GM12878 (cell line): ENCODE data around the gene NTM. TPM values are rescaled to one million over a fixed set of nuclear protein-coding genes. Genes with fewer than 3 reads are reported as not detected.

Experiments used
- ATAC-seq: fragments of 200-7000 bp; cut with Tn5 transposase; 3 replicates; pipeline ENCODE4 v1.9.1; 2020; ENCODE audit warnings: mild to moderate bottlenecking, moderate library complexity
- BruUV-seq: library from RNA; stranded (reverse); fragments of 400-500 nt; replicated peaks from 2 replicates; lab custom pipeline; 2021; lab: Mats Ljungman, UMichigan
- CTCF ChIA-PET: fragments of 300-600 bp; sonication (Branson Sonifier 250); formaldehyde crosslinking; extraction: SDS; loops from one replicate; lab custom pipeline; 2021; ENCODE audit warnings: inconsistent platforms; lab: Yijun Ruan, JAX
- POLR2A ChIA-PET: fragments of 350-600 bp; formaldehyde crosslinking; extraction: SDS; loops from one replicate; lab custom pipeline; 2021; ENCODE audit warnings: inconsistent platforms; lab: Charles Lee
- RAD21 ChIA-PET: fragments of 300-600 bp; sonication (Branson Sonifier 250); formaldehyde crosslinking; loops from one replicate; lab custom pipeline; 2023; ENCODE audit warnings: antibody characterized with exemption; ENCODE audit not compliant: unreplicated experiment; lab: Charles Lee
- SMC1A ChIA-PET: fragments of 300-600 bp; sonication (Branson Sonifier 250); formaldehyde crosslinking; loops from one replicate; lab custom pipeline; 2023; ENCODE audit not compliant: unreplicated experiment, uncharacterized antibody; lab: Charles Lee
- DNase-seq: peaks from one replicate; pipeline ENCODE4 v3.0.0-alpha.2; 2011; ENCODE audit warnings: low read depth, low spot score
- FAIRE-seq: peaks from 3 replicates; lab custom pipeline; 2011; peaks lifted over from hg19 to GRCh38; lab: Jason Lieb, UNC
- H2AFZ ChIP-seq: 2 replicates; pipeline ENCODE4 v1.6.0; 2011; ENCODE audit warnings: low read depth, low read length, control low read depth; ENCODE audit not compliant: control insufficient read depth
- H3K27ac ChIP-seq: 2 replicates; pipeline ENCODE4 v1.5.1; 2011; ENCODE audit warnings: control low read depth; ENCODE audit not compliant: control insufficient read depth, insufficient read depth
- H3K27me3 ChIP-seq, 2 experiments: replicated peaks in 1 of 2; 2 replicates each; pipeline versions ENCODE4 v1.6.0 to v1.6.1; 2011; ENCODE audit warnings: low read length in 1 of 2; ENCODE audit not compliant: control insufficient read depth in 2 of 2, insufficient read depth in 2 of 2
- H3K36me3 ChIP-seq, 2 experiments: 2 replicates each; pipeline ENCODE4 v1.5.1; 2011; ENCODE audit warnings: low read length in 1 of 2; ENCODE audit not compliant: control insufficient read depth in 2 of 2, insufficient read depth in 2 of 2
- H3K4me1 ChIP-seq: 2 replicates; pipeline ENCODE4 v1.6.1; 2011; ENCODE audit warnings: mild to moderate bottlenecking, low read length, moderate library complexity, mixed read lengths; ENCODE audit not compliant: control insufficient read depth, insufficient read depth
- H3K4me2 ChIP-seq: 2 replicates; pipeline ENCODE4 v1.6.0; 2011; ENCODE audit warnings: control low read depth; ENCODE audit not compliant: control insufficient read depth, insufficient read depth
- H3K4me3 ChIP-seq: fragments of 200-600 bp; sonication (generic); 2 replicates; pipeline ENCODE4 v1.5.1; 2016
- H3K79me2 ChIP-seq: 2 replicates; pipeline ENCODE4 v1.6.0; 2011; ENCODE audit warnings: low read length; ENCODE audit not compliant: control insufficient read depth, insufficient read depth
- H3K9ac ChIP-seq: 2 replicates; pipeline ENCODE4 v1.8.0; 2011; ENCODE audit warnings: low read length, control low read depth, mixed read lengths; ENCODE audit not compliant: control insufficient read depth, insufficient read depth
- H3K9me3 ChIP-seq: replicated peaks from 3 replicates; pipeline ENCODE4 v1.5.1; 2011; ENCODE audit warnings: mild to moderate bottlenecking, low read length; ENCODE audit not compliant: control insufficient read depth, insufficient read depth
- H4K20me1 ChIP-seq: 2 replicates; pipeline ENCODE4 v1.6.0; 2011; ENCODE audit not compliant: control insufficient read depth, insufficient read depth
- EGR1 ChIP-seq, 2 experiments: IDR thresholded peaks; 1 replicate in 1 of 2; 2 replicates in 1 of 2; pipeline ENCODE4 v1.6.1; 2011 to 2012; ENCODE audit warnings: low read depth in 2 of 2, low read length in 2 of 2, borderline replicate concordance in 1 of 2, mild to moderate bottlenecking in 1 of 2, moderate library complexity in 1 of 2
- HCFC1 ChIP-seq: fragments of 150-350 bp; IDR thresholded peaks from 2 replicates; pipeline ENCODE4 v1.6.1; 2014; ENCODE audit warnings: low read length
- LARP7 ChIP-seq: fragments of 450-650 bp; IDR thresholded peaks from 2 replicates; pipeline ENCODE4 v1.6.1; 2017; ENCODE audit warnings: mild to moderate bottlenecking
- MEF2B ChIP-seq: fragments of 450-650 bp; IDR thresholded peaks from 2 replicates; pipeline ENCODE4 v1.6.1; 2018; ENCODE audit warnings: mild to moderate bottlenecking, moderate library complexity; ENCODE audit not compliant: partially characterized antibody, poor library complexity, severe bottlenecking
- NFYB ChIP-seq: IDR thresholded peaks from 2 replicates; pipeline ENCODE4 v1.6.1; 2011; ENCODE audit warnings: low read depth, mild to moderate bottlenecking, low read length, improper control_type of control experiment, moderate library complexity; ENCODE audit not compliant: insufficient read depth
- TAF1 ChIP-seq: IDR thresholded peaks from 2 replicates; pipeline ENCODE4 v1.6.1; 2011; ENCODE audit warnings: mild to moderate bottlenecking, low read depth, low read length, borderline replicate concordance
- WGBS: methylation state at CpG from one replicate; pipeline ENCODE4 v1.1.6; 2016; ENCODE audit warnings: low lambda C conversion rate; ENCODE audit not compliant: insufficient replicate concordance, insufficient coverage; ENCODE audit errors: missing lambda C conversion rate; 5-methylcytosine and 5-hydroxymethylcytosine counted together
- in situ Hi-C: fragments of 300-500 bp; cut with MboI; formaldehyde crosslinking; loops from 9 replicates; pipeline ENCODE4 v1.14.3; 2018; ENCODE audit warnings: mixed read lengths
- intact Hi-C: fragments of 100-400 bp; cut with micrococcal nuclease; formaldehyde crosslinking; loops from one replicate; pipeline ENCODE4 v1.14.2; 2022; ENCODE audit not compliant: unreplicated experiment
- polyA plus RNA-seq, 11 experiments: library from polyadenylated mRNA; depleted of rRNA in 4 of 11; unstranded in 6 of 11; stranded (reverse) in 5 of 11; fragments of >200 nt; fragmentation: Nextera tagmentation in 4 of 11; fragmentation: Illumina TruSeq in 1 of 11; extraction: Ambion mirVana in 4 of 11; extraction: Trizol in 1 of 11; gene quantifications; 1 replicate in 1 of 11; 2 replicates in 10 of 11; pipeline versions ENCODE4 v1.2.1 to v1.2.3, GENCODE V29; 2011 to 2016; ENCODE audit warnings: inconsistent platforms in 2 of 11, missing spikeins in 2 of 11, low read depth in 1 of 11
- total RNA-seq, 4 experiments: library from RNA; depleted of rRNA in 3 of 4; stranded (reverse); fragments of >200 nt in 3 of 4; fragmentation: Illumina TruSeq in 1 of 4; extraction: Trizol in 1 of 4; gene quantifications; 2 replicates each; pipeline versions ENCODE4 v1.2.1 to v1.2.3, GENCODE V29; 2013 to 2021
- TF ChIP-seq, protein P1 (sequence below): fragments of 450-650 bp; IDR thresholded peaks from 2 replicates; pipeline ENCODE4 v1.6.1; 2016; ENCODE audit warnings: mild to moderate bottlenecking
- TF ChIP-seq, protein P2 (sequence below): fragments of 450-650 bp; formaldehyde crosslinking; IDR thresholded peaks from 2 replicates; pipeline ENCODE4 v1.4.0; 2020; ENCODE audit warnings: mild to moderate bottlenecking, moderate library complexity

Gene NTM
- total and polyA plus RNA-seq, 10 of the 15 experiments (the other 5 are each of a cell fraction or from before 2014, with no cell fraction given) = not detected

DNA sequence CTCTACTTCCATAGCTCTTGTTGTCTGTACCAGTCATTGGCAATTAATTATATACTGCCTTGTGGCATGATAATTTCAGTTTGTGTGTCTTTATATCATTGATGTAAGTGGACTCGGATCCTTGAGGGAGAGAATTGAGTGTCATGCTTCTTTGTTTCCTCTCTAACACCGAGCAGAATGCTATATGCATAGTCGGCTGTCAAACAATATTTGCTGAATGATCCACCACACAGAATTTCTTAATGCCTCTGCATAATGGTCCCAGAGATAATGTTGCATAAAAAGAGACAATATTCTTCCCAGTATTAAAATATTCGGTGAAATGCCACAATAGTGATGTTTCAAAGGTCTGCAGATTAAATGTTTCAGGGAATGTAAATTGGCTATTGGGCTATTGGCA is 664.8 kb downstream of the NTM start:
- no peak overlapping the region for H3K4me3 ChIP-seq
- no peak overlapping the region for H3K9ac ChIP-seq
- H3K4me2 ChIP-seq = no peak overlapping the region
- in situ Hi-C loops (no loop called here), intact Hi-C loops (loop anchor here (10.0 kb wide), 1 partner anchor 340 kb away; no protein-coding TSS in a partner anchor)
- no peak overlapping the region for H2AFZ ChIP-seq
- H3K9me3 ChIP-seq = no peaks in the 10 kb centered on the region
- FAIRE-seq (no peak), DNase-seq (no peak), ATAC-seq (no peak)
- H3K79me2 ChIP-seq = no peaks in the 10 kb centered on the region
- SMC1A ChIA-PET = no interaction called here
- POLR2A ChIA-PET = no interaction called here
- H3K27ac ChIP-seq = no peak overlapping the region
- 0% methylated on average over 4 of the region's 4 CpGs for WGBS
- RAD21 ChIA-PET = no interaction called here
- CTCF ChIA-PET = no interaction called here
- TF ChIP-seq HCFC1 = no peak
- no peak for TF ChIP-seq LARP7
- TF ChIP-seq TAF1 = no peak
- TF ChIP-seq, protein P1, sequence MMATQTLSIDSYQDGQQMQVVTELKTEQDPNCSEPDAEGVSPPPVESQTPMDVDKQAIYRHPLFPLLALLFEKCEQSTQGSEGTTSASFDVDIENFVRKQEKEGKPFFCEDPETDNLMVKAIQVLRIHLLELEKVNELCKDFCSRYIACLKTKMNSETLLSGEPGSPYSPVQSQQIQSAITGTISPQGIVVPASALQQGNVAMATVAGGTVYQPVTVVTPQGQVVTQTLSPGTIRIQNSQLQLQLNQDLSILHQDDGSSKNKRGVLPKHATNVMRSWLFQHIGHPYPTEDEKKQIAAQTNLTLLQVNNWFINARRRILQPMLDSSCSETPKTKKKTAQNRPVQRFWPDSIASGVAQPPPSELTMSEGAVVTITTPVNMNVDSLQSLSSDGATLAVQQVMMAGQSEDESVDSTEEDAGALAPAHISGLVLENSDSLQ = no peak
- no peaks in the 10 kb centered on the region for H3K4me1 ChIP-seq
- H3K27me3 ChIP-seq = no peaks in the 10 kb centered on the region; a peak in 2 of 4 replicates
- H3K36me3 ChIP-seq = no peaks in the 10 kb centered on the region
- H4K20me1 ChIP-seq = no peaks in the 10 kb centered on the region
- BruUV-seq = no TSS peak

DNA sequence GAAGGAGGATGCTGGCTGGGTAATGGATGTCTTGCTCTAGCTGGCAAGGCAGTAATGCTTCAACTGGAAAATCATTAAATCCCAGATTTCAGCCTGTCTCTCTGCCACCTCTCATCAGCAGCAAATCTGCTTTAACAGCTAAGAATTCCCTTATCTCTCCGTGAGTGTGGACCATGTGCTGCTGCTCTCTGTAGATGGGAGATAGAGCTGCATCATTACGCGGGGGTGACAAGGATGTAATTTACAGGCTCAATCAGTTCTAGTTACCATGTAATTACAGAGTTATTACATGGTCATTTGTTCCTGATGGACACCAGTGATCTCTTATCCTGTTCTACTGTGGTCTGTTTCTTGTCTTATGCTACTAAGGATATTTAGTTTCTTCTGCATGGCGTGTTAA is 665.4 kb downstream of the NTM start:
- ChIA-PET CTCF (no interaction called here), POLR2A (no interaction called here), RAD21 (no interaction called here), SMC1A (no interaction called here)
- H2AFZ ChIP-seq = no peak overlapping the region
- WGBS = 25% methylated on average over 4 of the region's 4 CpGs
- in situ Hi-C loops = no loop called here
- no peak for FAIRE-seq
- H3K4me2 ChIP-seq = no peak overlapping the region
- no peaks in the 10 kb centered on the region for H3K9me3 ChIP-seq
- no peaks in the 10 kb centered on the region for H3K4me1 ChIP-seq
- intact Hi-C loops = loop anchor here (10.0 kb wide), 1 partner anchor 341 kb away; no protein-coding TSS in a partner anchor
- H3K79me2 ChIP-seq = no peaks in the 10 kb centered on the region
- H3K27ac ChIP-seq = no peak overlapping the region
- no peak overlapping the region for H3K4me3 ChIP-seq
- H3K27me3 ChIP-seq = no peaks in the 10 kb centered on the region; a peak in 2 of 4 replicates
- ATAC-seq = no peak
- H3K9ac ChIP-seq = no peak overlapping the region
- H4K20me1 ChIP-seq = no peaks in the 10 kb centered on the region
- BruUV-seq = no TSS peak
- no peaks in the 10 kb centered on the region for H3K36me3 ChIP-seq
- DNase-seq = no peak
- TF ChIP-seq MEF2B (no peak), NFYB (no peak), EGR1 (IDR thresholded peaks at IDR 0.05; ENCODE audit: borderline replicate concordance in 1 of 2, low read depth in 2 of 2, low read length in 2 of 2) (no peak)
- TF ChIP-seq, protein P2, sequence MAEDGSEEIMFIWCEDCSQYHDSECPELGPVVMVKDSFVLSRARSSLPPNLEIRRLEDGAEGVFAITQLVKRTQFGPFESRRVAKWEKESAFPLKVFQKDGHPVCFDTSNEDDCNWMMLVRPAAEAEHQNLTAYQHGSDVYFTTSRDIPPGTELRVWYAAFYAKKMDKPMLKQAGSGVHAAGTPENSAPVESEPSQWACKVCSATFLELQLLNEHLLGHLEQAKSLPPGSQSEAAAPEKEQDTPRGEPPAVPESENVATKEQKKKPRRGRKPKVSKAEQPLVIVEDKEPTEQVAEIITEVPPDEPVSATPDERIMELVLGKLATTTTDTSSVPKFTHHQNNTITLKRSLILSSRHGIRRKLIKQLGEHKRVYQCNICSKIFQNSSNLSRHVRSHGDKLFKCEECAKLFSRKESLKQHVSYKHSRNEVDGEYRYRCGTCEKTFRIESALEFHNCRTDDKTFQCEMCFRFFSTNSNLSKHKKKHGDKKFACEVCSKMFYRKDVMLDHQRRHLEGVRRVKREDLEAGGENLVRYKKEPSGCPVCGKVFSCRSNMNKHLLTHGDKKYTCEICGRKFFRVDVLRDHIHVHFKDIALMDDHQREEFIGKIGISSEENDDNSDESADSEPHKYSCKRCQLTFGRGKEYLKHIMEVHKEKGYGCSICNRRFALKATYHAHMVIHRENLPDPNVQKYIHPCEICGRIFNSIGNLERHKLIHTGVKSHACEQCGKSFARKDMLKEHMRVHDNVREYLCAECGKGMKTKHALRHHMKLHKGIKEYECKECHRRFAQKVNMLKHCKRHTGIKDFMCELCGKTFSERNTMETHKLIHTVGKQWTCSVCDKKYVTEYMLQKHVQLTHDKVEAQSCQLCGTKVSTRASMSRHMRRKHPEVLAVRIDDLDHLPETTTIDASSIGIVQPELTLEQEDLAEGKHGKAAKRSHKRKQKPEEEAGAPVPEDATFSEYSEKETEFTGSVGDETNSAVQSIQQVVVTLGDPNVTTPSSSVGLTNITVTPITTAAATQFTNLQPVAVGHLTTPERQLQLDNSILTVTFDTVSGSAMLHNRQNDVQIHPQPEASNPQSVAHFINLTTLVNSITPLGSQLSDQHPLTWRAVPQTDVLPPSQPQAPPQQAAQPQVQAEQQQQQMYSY (CRISPR knock-in tag) = no peak
